ENCODE measurements around the gene CFAP65. TPM values are rescaled to one million over a fixed set of nuclear protein-coding genes. Genes with fewer than 3 reads are reported as not detected.

The CFAP65 gene
- total and polyA plus RNA-seq, 2 of the 13 experiments (the other 11 are each of a cell fraction or from before 2014, with no cell fraction given) = 0.05 TPM; not detected in 1

DNA sequence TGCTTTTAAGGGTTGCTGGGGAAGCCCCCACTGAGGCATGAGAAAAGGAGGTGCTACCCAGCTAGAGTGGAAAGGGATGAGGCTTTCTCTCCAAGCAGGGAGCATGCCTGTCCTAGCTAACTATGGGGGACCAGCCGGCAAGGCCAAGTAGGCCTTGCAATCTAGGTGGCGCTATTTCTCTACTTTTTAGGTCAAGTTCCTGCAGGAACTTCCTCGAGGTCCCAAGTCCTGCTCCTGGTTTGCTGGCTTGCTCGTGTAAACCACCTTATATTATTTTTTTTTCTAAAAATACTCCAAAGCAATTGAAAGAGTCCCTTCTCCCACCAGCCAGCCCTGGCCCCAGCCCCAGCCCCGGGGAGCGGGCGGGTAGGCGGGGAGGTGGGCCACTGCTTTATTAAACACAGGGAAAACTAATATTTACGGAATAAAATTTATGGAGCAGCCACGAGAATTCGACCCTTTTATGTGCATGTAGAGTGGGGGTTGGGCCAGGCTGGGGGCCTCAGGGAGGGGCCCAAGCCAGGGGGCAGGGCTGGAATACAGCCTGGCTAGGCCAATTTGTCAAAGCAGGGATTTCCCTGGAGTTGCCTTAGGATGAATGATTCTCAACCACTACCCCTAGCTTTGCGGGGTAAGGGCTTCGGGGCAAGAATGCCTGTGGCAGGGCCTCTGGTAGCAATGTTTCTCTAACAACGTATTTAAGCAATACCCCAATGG lies 32.3 kb upstream of the CFAP65 start:
- 52% methylated on average over 14 of the region's 14 CpGs for WGBS (ENCODE audit: low lambda C conversion rate)
- intact Hi-C loops (cut with micrococcal nuclease; ENCODE audit: unreplicated experiment) = loop anchor here (1.0 kb wide), 2 partner anchors 31 to 46 kb away; no protein-coding TSS in a partner anchor
- FAIRE-seq = peak; percentile 90
- H3K9me3 ChIP-seq (ENCODE audit: low read length) = no peaks in the 10 kb centered on the region
- H3K79me2 ChIP-seq (ENCODE audit: insufficient read depth, low read length) = no peaks in the 10 kb centered on the region
- ATAC-seq = peak; percentile 66
- H2AFZ ChIP-seq (ENCODE audit: low read length) = no peak overlapping the region
- no peak overlapping the region for H3K4me3 ChIP-seq (replicated peaks in 1 of 3; ENCODE audit: insufficient read depth in 1 of 3, low read depth in 2 of 3, low read length in 3 of 3)
- no peak overlapping the region for H3K27ac ChIP-seq (ENCODE audit: extremely low read length, insufficient read depth, low read length)
- DNase-seq (ENCODE audit: low spot score) = peak; percentile 80
- in situ Hi-C loops (cut with HindIII; ENCODE audit: extremely low pct_ligation_motif_present, low pct_unique_long_range_greater_than_20kb) = no loop called here
- no peak overlapping the region for H3K9ac ChIP-seq (ENCODE audit: insufficient read depth, low read depth, low read length)
- H3K27me3 ChIP-seq (ENCODE audit: control insufficient read depth in 1 of 2, insufficient read depth in 2 of 2, low read length in 2 of 2) = no peaks in the 10 kb centered on the region
- no TSS peak for BruUV-seq (replicated peaks)
- CTCF ChIA-PET (ENCODE audit: low intra/inter-chr PET ratio, low total read pairs) = interaction anchor here (1.1 to 4.1 kb wide), 7 partner anchors 11 to 82 kb away, joined by 3 to 43 read pairs (median 12); no protein-coding TSS in a partner anchor
- peaks cover 53% of the 10 kb centered on the region for H3K4me1 ChIP-seq (ENCODE audit: insufficient read depth, low read length)
- H3K36me3 ChIP-seq (replicated peaks in 1 of 2; ENCODE audit: control insufficient read depth in 1 of 2, insufficient read depth in 2 of 2, low read length in 2 of 2) = peaks cover 15 to 23% of the 10 kb centered on the region in 2 experiments
- no peak overlapping the region for H3K4me2 ChIP-seq (ENCODE audit: low read depth, low read length)
- POLR2A ChIA-PET = interaction anchor here (1.1 to 4.7 kb wide), 3 partner anchors 15 to 45 kb away, joined by 4 to 45 read pairs (median 5); no protein-coding TSS in a partner anchor
- H4K20me1 ChIP-seq (ENCODE audit: insufficient read depth, low read length) = peaks cover 4% of the 10 kb centered on the region; the same call in 1 of the 2 replicates
- TF ChIP-seq, protein P1, sequence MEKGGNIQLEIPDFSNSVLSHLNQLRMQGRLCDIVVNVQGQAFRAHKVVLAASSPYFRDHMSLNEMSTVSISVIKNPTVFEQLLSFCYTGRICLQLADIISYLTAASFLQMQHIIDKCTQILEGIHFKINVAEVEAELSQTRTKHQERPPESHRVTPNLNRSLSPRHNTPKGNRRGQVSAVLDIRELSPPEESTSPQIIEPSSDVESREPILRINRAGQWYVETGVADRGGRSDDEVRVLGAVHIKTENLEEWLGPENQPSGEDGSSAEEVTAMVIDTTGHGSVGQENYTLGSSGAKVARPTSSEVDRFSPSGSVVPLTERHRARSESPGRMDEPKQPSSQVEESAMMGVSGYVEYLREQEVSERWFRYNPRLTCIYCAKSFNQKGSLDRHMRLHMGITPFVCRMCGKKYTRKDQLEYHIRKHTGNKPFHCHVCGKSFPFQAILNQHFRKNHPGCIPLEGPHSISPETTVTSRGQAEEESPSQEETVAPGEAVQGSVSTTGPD (CRISPR knock-in tag; IDR thresholded peaks at IDR 0.05) = no peak
- TF ChIP-seq ARID2 (CRISPR knock-in tag; IDR thresholded peaks at IDR 0.05; ENCODE audit: borderline replicate concordance) (no peak), MAFK (conservative IDR thresholded peaks at IDR 0.05 in 1 of 2, IDR thresholded peaks at IDR 0.05 in 1 of 2; ENCODE audit: low read length in 2 of 2) (no peak), ZNF414 (CRISPR knock-in tag; IDR thresholded peaks at IDR 0.05) (no peak), TOPORS (CRISPR knock-in tag; IDR thresholded peaks at IDR 0.05) (no peak), HES4 (CRISPR knock-in tag; IDR thresholded peaks at IDR 0.05; ENCODE audit: borderline replicate concordance) (no peak), CEBPB (IDR thresholded peaks at IDR 0.05; ENCODE audit: borderline replicate concordance, low read depth, low read length) (no peak), NBN (conservative IDR thresholded peaks at IDR 0.05) (no peak), ZBTB25 (CRISPR knock-in tag; IDR thresholded peaks at IDR 0.05) (peak; percentile 41; the same call in 1 of the 2 replicates), ZNF20 (CRISPR knock-in tag; IDR thresholded peaks at IDR 0.05) (no peak), ZNF331 (CRISPR knock-in tag; IDR thresholded peaks at IDR 0.05) (no peak), ZSCAN12 (CRISPR knock-in tag; IDR thresholded peaks at IDR 0.05) (peak; percentile 35; the same call in 1 of the 2 replicates), ZNF878 (CRISPR knock-in tag; IDR thresholded peaks at IDR 0.05) (peak; percentile 65; the same call in 1 of the 2 replicates), ZNF737 (CRISPR knock-in tag; IDR thresholded peaks at IDR 0.05; ENCODE audit: borderline replicate concordance) (no peak), JUN (CRISPR knock-in tag; IDR thresholded peaks at IDR 0.05) (no peak)
- TF ChIP-seq, protein P2, sequence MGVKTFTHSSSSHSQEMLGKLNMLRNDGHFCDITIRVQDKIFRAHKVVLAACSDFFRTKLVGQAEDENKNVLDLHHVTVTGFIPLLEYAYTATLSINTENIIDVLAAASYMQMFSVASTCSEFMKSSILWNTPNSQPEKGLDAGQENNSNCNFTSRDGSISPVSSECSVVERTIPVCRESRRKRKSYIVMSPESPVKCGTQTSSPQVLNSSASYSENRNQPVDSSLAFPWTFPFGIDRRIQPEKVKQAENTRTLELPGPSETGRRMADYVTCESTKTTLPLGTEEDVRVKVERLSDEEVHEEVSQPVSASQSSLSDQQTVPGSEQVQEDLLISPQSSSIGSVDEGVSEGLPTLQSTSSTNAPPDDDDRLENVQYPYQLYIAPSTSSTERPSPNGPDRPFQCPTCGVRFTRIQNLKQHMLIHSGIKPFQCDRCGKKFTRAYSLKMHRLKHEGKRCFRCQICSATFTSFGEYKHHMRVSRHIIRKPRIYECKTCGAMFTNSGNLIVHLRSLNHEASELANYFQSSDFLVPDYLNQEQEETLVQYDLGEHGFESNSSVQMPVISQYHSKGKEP (CRISPR knock-in tag; IDR thresholded peaks at IDR 0.05) = no peak
- TF ChIP-seq, protein P3, sequence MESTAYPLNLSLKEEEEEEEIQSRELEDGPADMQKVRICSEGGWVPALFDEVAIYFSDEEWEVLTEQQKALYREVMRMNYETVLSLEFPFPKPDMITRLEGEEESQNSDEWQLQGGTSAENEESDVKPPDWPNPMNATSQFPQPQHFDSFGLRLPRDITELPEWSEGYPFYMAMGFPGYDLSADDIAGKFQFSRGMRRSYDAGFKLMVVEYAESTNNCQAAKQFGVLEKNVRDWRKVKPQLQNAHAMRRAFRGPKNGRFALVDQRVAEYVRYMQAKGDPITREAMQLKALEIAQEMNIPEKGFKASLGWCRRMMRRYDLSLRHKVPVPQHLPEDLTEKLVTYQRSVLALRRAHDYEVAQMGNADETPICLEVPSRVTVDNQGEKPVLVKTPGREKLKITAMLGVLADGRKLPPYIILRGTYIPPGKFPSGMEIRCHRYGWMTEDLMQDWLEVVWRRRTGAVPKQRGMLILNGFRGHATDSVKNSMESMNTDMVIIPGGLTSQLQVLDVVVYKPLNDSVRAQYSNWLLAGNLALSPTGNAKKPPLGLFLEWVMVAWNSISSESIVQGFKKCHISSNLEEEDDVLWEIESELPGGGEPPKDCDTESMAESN (CRISPR knock-in tag; conservative IDR thresholded peaks at IDR 0.05) = 0 out of 2 replicates have a peak, but pooled peaks have one; percentile 41

Measured in HepG2 (cell line).